Central memory CD4-positive, alpha-beta T cell (primary cell): Measurements from ENCODE around the gene NHP2.
"Not testable (repeated sequence)": the region's sequence is repeated elsewhere in the genome, so short reads cannot be mapped to it uniquely, and the experiment has no call there.

ENCODE experiments used
- DNase-seq: peaks from one replicate; pipeline ENCODE4 v3.0.0; 2022

The NHP2 gene

DNA sequence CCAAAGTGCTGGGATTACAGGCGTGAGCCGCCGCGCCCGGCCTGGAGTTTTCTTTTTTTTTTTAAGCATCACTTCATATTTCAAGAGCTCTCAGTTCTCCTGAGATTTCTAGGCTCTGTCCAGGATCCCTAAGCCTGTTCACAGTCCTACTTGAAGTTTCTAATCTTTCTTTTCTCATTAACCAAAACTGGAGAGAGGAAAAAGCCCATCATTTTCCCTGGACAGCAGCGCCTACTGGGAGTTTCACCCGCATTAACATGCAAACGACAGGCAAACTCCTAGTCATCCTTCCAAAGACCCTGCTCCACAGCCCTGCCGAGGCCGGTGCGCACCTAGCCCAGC, 23.5 kb downstream of the NHP2 start:
- DNase-seq, result not testable (repeated sequence)

DNA sequence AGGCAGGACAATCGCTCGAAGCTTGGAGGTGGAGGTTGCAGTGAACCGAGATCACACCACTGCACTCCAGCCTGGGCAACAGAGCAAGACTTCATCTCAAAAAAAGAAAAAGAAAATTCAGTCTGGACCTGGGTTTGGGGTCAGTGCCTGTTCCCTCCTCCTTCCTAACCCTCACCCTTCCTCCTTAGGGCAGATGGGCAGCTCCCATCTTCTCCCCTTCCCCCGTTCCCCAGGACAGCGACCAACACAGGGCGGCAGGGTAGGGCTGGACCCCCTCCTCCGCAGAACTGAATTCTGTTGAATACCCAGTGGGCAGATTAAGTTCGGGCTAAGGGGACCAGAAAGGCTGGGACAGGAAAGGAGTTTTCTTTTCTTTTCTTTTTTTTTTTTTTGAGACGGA, 24.4 kb downstream of the NHP2 start:
- DNase-seq, result no peak

DNA sequence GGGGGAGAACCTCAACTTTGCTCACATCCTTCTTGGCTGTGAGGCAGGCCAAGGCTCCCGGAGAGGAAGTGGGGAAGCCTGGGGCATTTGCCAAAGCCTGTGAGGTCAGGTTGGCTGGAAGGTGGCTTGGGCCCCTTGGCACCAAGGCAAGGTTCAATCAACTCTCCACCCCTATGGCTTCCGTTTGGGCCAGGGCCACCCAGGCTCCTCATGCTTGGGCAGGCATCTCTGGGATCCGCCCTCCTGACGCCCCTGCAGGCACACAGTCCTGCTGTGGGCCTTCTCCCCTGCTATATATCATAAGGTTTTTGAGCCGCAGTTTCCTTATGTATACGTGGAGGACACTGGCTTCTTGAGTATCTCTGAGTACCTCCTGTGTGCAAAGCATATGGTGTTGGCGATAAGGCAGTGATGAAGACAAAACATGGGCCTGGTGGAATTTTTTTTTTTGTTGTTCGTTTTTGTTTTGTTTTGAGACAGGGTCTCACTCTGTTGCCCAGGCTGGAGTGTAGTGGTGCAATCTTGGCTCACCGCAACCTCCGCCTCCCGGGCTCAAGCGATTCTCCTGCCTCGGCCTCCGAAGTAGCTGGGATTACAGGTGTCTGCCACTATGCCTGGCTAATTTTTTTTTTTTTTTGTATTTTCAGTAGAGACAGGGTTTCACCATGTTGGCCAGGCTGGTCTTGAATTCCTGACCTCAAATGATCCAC, 26.2 kb downstream of the NHP2 start:
- DNase-seq, result not testable (repeated sequence)

DNA sequence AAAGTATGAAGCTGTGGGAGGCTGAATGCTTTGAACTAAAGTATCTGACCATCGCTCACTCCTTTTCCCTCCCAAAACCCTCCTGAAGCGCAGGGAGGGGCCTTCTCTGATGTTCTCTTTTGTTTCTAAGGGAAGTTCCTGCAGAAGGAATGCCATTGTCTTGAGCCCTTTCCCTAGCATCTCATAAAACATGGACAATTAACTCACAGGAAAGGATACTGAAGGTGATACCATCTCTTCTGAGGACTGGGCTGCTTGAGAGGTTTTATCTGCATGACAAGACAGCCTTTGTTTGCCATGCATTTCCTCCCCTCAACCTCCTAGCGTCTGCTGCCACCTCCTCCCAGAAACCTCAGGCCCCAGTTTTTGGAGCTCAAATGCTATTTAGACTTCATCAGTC, 27.1 kb downstream of the NHP2 start:
- DNase-seq, result no peak

DNA sequence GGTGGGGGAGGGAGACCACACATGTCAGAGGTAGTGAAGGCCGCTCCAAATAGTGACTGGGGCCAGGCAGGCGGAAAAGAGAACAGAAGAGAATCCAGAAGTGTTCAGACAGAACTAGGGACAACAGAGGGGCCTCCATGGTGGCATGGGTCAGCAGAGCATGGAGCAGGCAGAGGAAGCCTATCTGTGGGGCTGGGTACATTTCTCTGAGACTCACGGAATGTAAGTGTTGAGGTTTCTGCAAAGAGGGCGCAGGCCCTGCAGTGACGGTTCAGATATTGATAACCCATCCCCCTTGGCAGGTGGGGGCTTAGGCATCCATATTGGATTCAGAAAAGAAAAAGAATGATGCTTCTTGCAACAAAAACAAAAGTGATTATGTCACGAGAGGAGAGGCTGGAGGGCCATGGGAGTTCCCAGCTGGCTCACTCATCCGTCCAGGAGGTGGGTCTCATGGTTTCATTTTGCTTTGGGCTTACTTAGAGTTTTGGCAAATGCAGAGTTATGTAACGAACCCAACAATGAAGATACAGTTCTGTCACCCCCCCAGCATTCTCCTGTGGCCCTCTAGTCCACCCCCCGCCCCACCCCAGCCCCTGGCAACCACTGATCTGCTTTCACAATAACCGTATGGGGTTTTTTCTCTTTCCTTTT, 28.3 kb downstream of the NHP2 start:
- DNase-seq, result no peak

DNA sequence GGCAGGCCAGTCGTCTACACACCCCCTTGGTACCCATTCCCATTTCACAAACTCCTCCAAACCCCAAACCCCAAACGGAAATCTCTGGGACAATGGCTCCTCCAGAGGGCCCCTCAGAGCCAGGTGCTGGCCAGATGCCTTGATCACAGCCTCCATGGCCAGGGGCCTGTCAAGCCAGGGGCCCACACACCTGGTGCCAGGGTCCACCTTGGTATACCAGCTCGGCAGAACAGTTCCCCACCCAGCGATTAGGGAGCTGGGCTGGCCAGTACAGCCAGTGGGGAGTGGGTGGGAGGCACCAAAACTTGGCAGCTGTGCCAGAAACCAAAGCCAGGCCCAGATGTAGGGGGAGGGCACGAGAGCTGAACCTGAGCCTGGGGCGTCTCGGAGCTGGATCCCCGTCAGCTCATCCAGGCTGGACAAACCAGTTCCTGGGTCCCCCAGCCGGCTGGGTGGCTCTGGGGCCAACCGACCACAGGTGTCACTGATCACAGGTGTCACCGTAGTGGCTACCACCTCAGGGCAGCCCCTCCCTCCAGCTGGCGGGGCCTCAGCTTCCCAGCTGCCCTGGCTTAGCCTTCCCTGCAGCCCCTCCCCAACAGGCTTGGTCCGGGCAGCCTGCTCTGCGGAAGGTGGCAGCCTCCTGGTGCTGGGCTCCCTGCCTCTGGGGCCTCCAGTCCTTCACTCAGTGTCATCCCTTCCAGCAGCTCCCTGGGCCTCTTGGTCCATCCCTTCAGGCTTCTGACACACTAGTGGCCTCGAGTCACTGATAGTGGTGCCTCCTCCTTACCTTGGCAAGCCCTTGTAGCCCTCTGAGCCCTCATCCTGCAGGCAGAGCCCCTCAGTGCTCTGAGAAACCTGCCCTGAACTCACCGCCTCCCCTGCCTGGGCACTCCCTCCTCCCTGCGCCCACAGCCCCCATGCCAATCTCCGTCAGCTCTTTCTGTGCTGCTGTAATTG, 29.4 kb downstream of the NHP2 start:
- DNase-seq, result no peak

DNA sequence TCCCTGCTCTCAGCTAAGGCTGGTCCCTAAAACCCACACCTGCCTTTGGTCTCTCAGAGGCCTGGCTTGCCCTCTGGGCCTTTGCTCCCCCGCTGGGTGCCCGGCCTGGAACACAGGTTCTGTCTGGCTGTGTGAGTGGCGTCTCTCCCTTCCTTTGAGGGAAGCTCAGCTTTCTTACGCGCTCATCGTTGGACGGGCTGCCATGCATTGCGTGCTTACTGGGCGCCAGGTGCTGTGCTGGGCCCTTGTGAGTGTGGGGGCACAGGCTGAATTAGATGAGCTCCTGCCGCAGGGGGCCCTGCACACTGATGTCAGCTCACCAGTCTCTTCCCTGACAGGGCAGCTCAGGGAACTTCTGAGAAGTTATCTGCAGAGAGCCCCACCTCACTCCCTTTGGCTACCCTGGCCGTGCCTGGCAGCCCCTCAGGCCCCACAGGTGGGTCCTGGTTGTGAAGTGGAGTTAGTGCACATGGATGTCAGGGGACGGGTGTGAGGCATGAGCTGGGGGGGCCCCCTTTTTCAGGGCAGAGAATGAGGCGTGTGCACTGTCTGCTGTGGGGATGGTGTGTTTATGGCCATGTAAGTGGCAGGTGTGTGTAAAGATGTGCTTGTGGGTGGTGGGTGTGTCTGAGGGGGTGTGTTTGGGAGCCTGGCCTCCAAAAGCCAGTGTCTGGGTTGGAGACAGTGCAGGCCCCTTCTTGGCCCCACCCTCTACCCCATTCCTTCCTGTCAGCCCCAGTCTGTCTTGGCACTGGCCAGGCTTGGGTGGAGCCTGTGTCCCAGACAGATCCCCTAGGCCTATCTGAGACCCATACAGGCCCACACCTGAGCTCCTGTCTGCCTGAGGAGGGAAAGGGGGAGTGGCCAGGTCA, 30.4 kb downstream of the NHP2 start:
- no peak for DNase-seq

DNA sequence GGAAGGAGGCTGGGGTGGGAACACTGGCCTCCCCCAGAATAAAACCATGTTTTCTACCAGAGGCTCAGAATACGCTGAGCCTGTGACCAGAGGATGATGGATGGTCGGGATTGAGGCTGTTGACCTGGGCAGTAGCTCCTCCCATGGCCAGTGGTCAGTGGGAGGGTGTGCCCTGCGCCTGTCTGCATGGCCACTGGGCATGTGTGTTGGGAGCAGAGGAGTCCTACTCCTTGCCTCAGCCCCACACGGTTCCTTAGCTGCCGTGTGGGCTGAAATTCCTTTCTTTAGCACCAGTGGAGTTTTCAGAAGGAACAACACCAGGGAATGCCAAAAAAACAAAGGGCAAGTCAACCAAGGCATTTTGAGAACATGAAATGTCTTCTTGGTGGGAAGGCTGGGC, 31.3 kb downstream of the NHP2 start:
- DNase-seq, result no peak

DNA sequence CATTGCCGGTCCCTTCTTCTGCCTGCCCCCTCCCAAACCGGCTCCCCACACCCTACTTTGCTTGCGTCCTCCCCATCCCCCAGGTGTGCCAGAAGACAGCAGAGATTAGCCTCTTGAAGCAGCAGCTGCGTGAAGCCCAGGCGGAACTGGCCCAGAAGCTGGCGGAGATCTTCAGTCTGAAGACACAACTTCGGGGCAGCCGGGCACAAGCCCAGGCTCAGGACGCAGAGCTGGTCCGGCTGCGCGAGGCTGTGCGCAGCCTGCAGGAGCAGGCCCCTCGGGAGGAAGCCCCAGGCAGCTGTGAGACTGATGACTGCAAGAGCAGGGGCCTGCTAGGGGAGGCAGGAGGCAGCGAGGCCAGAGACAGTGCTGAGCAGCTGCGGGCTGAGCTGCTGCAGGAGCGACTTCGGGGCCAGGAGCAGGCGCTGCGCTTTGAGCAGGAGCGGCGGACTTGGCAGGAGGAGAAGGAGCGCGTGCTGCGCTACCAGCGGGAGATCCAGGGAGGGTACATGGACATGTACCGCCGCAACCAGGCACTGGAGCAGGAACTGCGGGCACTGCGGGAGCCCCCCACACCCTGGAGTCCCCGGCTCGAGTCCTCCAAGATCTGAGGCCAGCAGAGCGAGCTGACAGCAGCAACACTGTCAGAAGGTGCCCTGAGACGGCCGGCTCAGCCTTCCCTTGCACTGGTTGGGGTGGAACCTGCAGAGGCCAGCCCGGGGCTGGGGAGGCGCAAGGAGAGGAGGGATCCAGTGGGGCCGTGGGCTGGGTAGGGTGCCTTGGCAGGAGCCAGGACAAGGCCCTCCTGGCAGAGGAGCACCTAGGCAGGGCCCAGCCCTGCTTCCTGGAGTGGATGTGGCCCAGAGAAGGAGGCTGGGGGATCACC, 32.1 kb downstream of the NHP2 start:
- no peak for DNase-seq

DNA sequence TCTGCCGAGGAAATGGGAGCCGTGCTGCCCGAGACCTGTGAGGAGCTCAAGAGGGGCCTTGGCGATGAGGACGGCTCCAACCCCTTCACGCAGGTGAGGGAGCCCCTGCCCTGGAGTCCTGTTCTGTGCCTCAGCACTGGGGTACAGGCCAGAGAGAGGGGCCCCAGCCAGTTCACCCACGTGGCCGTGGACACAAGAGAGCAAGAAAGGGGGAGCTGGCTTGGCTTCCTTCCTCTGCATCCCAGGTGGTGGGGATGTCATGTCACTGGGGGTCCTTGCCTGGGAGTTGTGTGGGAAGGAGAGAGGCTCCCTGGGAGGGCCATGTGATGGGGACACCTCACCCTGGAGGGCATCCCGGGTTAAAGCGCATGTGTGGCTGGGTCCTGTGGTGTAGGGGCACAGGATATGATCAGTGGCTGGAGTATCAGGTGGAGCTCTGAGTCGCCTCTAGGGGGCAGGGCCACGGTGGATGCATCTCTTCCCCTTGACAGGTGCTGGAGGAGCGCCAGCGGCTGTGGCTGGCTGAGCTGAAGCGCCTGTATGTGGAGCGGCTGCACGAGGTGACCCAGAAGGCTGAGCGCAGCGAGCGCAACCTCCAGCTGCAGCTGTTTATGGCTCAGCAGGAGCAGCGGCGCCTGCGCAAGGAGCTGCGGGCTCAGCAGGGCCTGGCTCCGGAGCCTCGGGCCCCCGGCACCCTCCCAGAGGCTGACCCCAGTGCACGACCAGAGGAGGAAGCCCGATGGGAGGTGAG, 32.9 kb downstream of the NHP2 start:
- peak; percentile 80 for DNase-seq

DNA sequence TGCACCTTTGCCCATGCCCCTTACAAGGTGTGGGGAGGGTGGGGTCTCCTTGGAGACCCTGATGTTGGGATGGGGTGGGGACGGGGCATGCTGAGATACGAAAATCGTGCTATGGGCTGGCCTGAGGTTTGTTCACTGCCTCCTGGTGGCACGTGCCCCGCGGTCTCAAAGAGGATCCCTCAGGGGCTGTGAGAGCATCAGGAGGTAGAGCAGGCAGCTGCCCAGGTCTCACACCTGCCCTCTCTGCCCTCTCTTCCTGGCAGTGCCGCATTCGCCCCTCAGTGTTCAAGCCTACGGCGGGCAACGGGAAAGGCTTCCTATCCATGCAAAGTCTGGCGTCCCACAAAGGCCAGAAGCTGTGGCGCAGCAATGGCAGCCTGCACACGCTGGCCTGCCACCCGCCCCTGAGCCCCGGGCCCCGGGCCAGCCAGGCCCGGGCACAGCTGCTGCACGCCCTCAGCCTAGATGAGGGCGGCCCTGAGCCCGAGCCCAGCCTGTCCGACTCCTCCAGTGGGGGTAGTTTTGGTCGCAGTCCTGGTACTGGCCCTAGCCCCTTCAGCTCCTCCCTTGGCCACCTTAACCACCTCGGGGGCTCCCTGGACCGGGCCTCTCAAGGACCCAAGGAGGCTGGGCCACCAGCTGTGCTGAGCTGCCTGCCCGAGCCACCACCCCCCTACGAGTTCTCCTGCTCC, 33.6 kb downstream of the NHP2 start:
- DNase-seq, result no peak

DNA sequence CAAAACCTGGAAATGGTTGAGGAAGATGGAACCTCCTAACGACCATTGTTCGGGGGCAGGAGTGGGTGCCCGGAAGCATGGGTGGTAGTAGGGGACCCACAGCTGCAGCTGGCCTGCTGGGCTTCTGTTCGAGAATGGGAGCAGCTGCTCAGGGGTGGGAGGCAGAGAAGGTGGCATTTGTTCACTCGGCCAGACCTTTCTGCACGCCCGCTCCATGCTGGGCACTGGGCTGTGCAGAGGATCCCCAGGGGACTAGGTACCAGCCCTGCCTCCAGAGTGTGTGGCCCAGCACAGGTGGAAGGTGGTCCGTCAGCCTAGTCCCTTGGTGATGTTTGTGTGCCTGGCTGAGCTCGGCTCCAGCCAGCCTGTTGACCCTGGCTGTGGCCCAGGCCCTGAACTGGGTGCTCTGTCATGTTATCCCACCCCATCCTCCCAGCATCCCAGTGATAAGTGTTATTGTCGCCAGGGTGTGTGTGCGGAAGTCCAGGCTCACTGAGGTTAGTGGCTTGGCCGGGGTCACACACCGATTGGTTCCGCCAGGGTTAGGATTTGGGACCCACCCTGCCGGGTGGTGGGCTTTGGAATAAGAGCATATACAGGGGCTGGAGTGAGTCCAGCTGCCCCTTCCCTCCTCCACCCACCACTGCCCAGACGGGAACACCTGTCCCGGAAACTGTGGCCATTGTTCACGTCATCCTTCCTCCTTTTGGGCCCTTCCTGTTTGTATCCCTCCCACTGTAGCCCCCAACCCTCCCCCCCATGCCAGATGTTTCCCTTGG, 35.6 kb downstream of the NHP2 start:
- no peak for DNase-seq

DNA sequence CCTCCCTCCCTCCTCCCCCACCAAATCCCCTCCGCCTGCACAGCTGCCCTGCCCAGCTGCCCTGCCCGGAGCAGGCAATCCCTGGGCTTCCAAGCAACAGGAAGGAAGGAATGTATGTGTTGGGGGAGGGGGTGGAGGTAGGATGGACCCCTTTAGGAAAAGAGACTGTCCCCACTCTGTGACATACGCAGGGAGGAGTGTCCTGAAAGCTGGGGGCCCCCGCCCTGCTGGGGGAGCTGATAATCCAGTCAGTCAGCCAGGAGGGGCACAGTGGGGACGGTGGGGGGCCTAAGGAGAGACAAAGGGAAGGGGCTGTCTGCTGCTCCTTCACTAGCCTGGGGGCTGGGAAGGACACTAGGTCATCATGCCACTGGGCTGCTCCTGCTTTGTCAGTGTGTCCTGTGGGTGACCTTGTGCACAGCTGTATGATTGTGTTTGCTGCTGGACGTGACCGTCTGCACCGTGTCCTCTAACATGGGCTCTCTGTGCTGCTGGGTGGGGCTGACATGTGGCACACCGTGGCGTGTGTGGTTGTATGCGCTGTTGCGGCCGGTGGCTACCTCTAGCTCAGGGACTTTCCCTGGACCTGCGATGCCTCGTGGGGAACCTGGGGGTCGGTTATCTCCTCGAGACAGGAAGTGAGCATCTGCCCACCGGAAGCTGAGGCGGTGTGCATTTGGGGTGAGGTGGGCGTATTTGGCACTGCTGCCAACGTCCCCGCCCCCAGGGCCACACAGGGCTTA, 37.4 kb downstream of the NHP2 start:
- DNase-seq, result peak; percentile 79

DNA sequence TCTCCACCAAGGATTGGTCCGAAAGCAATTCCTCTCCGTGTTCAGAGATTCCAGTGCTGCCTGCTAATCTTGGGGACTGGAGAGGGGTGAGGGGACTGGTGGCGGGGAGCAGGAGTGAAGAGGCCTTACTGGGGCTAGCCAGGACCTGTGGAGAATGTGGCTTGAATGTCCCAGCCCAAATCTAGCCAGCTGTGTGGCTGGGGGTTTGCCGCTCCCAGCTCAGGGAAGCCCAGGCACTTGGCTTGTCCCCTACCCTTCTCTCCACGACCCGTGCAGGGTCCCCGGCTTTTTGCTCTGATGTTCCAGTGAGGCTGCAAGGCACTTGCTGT, 37.9 kb downstream of the NHP2 start:
- no peak for DNase-seq

DNA sequence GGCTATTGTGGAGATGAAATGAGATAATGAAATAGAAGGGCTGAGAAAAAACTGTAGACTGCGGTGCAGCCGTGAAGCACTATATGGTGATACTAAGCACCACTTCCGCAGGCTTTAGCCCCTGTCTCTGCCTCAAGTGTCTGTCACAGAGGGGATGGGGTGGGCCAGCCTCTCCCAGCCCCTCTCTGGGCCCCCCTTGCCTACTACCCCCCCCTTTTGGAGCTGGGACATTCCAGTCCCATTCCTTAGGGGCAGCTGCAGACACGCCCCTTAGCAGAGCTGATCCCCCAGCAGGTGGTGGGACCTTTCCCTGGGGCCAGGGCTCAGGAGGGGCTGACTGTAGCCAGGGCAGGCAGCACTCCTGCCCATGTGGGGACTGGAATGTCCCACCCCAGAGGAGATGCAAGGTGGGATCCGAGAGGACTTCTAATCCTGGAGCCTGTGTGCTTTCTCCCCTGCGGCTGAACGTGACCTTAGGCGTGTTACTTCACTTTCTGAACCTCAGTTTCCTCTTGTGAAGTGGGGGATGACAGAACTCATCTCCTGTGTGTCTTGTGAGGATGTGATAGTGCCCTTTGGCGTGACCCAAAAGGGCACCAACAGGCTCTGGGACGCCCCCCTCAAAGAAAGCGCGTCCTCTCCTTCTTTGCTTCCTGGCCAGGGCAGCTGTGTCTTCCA, 38.4 kb downstream of the NHP2 start:
- DNase-seq, result no peak

DNA sequence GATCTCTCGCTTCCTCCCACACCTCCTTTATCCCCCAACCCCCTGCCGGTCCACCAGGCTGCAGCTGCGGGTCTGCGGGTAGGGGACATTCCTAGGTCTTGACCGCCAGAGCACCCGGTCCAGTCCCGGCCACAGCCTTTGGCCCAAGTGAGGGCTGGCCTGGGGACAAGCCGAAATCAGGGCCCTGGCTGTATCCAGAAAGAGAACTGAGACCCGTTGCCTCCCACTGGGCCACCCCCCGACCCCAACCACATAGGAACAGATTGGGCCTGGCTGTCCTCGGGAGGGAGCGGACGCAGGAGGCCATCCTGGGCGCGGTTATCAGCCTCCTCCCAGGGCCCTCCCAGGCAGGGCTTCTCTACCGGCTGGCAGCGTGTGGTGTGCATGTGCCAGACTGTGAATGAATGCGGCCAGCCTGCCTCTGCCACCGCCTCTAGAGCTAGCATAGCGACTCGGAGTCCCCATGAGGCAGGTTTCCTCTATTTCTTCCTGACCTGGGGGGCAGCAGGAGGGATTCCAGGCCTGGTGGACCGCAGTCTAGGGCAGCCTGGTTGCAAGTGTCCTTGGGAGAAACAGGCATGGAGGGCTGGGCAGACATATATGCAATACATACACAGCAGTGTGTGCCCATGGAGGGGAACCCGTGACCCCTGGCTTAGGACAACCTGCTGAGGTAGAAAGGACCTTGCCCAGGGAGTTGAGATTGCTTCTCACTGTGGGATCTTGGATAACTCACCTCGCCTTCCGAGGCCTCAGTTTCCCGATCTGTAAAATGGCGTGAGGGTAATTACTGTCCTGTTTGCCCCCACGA, 39.2 kb downstream of the NHP2 start:
- DNase-seq, result peak; percentile 36

DNA sequence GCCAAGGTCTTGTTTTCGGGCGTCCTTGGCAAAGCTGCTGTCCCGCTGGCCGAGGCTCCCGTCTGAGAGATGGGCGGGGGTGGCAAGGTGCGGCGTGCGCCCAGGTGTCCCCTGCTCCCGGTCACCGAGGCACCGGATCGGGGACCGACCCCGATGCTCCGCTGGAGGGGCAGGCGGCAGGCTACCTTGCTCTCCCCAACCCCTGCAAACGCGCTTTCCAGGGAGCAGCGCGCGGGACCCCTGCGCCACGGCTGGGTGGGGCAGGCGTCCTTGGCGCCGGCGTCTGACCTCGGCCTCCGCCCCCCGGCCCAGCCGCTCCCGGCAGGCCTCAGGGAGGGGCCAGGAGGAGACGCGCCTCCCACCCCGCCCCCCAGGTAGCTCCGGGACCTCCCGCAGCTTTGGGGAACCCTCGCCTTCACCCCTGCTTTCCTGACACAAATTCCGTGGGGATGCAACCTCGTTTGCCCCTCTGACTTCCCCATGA, 39.8 kb downstream of the NHP2 start:
- DNase-seq, result no peak
